ENCODE data around the gene LILRA2.
"Not testable (repeated sequence)": the region's sequence is repeated elsewhere in the genome, so short reads cannot be mapped to it uniquely, and the experiment has no call there.

Gene LILRA2

DNA sequence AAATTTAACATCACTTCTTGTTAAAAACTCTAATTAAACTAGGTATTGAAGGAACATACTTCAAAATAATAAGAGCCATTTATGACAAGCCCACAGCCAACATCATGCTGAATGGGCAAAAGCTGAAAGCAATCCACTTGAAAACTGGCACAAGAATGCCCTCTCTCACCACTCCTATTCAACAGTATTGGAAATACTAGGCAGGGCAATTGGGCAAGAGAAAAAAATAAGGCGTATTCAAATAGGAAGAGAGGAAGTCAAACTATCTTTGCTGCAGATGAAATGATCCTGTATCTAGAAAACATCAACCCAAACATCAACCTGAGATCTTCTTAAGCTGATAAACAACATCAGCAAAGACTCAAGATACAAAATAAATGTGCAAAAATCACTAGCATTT is 41.1 kb downstream of the LILRA2 start:
- Histone ChIP-seq H3K36me3 (ENCODE audit: control insufficient read depth, insufficient read depth, low read length) (no peaks in the 10 kb centered on the region), H3K27me3 (ENCODE audit: control insufficient read depth, insufficient read depth, low read length) (no peaks in the 10 kb centered on the region), H3K9ac (ENCODE audit: low read depth, low read length) (no peak overlapping the region), H3K4me1 (ENCODE audit: control insufficient read depth, insufficient read depth, low read length) (no peaks in the 10 kb centered on the region), H3K9me3 (ENCODE audit: control insufficient read depth, insufficient read depth, low read length) (no peaks in the 10 kb centered on the region), H3K4me3 (ENCODE audit: low read depth, low read length) (no peak overlapping the region)

DNA sequence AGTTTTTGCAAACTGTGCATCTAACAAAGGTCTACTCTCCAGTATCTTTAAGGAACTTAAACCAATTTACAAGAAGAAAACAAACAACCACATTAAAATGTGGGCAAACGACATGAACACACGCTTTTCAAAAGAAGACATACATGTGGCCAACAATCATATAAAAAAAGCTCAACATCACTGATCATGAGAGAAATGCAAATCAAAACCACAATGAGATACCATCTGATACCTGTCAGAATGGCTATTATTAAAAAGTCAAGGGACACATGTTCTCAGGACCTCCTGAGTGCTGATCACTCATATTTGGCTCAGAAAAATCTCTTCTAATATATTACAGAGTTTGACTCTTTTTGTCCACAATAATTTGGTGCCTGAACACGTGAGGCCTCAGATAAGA is 42.5 kb downstream of the LILRA2 start:
- no peak overlapping the region for H3K4me3 ChIP-seq (ENCODE audit: low read depth, low read length)
- no peak overlapping the region for H3K9ac ChIP-seq (ENCODE audit: low read depth, low read length)
- no peaks in the 10 kb centered on the region for H3K4me1 ChIP-seq (ENCODE audit: control insufficient read depth, insufficient read depth, low read length)
- no peaks in the 10 kb centered on the region for H3K36me3 ChIP-seq (ENCODE audit: control insufficient read depth, insufficient read depth, low read length)
- H3K9me3 ChIP-seq (ENCODE audit: control insufficient read depth, insufficient read depth, low read length) = no peaks in the 10 kb centered on the region
- H3K27me3 ChIP-seq (ENCODE audit: control insufficient read depth, insufficient read depth, low read length) = no peaks in the 10 kb centered on the region

DNA sequence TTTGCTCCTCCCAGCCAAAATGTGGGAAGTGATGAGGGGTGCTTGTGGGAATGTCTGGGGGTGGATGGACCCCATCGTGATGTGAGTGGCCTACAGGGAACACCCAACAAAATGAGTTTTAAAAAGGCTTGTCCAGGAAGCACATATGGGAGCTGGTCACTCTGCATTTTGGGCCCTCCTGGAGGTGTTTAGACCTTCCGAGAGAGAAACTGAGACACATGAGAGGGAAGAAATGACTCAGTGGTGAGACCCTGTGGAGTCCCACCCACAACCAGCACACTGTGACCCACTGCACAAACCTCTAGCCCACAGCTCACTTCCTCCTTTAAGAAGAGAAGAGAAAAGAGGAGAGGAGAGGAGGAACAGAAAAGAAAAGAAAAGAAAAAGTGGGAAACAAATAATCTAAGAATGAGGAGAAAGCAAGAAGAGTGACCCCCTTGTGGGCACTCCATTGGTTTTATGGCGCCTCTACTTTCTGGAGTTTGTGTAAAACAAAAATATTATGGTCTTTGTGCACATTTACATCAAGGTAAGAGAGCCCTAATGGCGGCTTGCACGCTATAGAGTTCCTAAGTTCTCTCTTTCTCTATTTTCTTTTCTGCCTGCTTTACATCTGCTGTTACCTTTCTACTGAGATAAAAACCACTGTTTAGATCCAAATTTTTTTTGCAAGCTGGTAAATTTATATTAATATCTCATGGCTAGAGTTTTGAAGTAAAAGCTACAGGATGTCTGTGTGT is 43.4 kb downstream of the LILRA2 start:
- no peaks in the 10 kb centered on the region for H3K27me3 ChIP-seq (ENCODE audit: control insufficient read depth, insufficient read depth, low read length)
- no peak overlapping the region for H3K4me3 ChIP-seq (ENCODE audit: low read depth, low read length)
- H3K9ac ChIP-seq (ENCODE audit: low read depth, low read length) = no peak overlapping the region
- no peaks in the 10 kb centered on the region for H3K36me3 ChIP-seq (ENCODE audit: control insufficient read depth, insufficient read depth, low read length)
- H3K4me1 ChIP-seq (ENCODE audit: control insufficient read depth, insufficient read depth, low read length) = no peaks in the 10 kb centered on the region
- no peaks in the 10 kb centered on the region for H3K9me3 ChIP-seq (ENCODE audit: control insufficient read depth, insufficient read depth, low read length)

DNA sequence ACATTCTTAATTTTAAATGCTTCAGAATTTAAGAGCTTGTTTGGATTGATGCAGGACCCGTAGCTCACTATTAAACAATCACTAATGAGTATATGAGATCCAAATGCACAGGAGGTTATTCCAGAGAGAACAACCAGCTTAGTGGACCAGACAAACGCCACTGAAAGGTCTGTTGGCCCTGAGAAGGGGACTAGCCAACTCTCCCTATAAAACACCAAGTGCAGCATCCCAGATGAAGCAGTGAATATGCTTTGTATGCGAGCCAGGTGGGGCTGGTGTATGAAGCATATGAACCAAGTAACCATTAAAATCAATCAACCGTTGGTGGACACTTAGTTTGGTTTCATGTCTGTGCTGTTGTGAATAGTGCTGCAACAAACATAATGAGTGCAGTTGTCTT is 46.9 kb downstream of the LILRA2 start:
- H3K36me3 ChIP-seq (ENCODE audit: control insufficient read depth, insufficient read depth, low read length) = no peaks in the 10 kb centered on the region
- H3K9ac ChIP-seq (ENCODE audit: low read depth, low read length) = no peak overlapping the region
- no peak overlapping the region for H3K4me3 ChIP-seq (ENCODE audit: low read depth, low read length)
- H3K27me3 ChIP-seq (ENCODE audit: control insufficient read depth, insufficient read depth, low read length) = no peaks in the 10 kb centered on the region
- H3K9me3 ChIP-seq (ENCODE audit: control insufficient read depth, insufficient read depth, low read length) = no peaks in the 10 kb centered on the region
- H3K4me1 ChIP-seq (ENCODE audit: control insufficient read depth, insufficient read depth, low read length) = no peaks in the 10 kb centered on the region

DNA sequence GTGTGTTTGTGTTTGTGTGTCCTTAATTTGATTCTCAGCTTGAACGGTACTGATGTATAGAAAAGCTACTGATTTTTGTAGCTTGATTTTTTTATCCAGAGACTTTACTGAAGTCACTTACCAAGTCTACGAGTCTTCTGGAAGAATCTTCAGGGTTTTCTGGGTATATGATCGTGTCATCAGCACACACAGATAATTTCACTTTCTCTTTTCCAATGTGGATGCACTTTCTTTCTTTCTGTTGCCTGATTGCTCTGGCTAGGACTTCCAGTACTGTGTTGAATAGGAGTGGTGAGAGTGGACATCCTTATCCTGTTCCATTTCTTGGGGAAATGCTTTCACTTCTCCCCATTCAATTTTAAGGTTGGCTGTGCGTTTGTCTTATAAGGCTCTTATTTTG is 48.8 kb downstream of the LILRA2 start:
- no peak overlapping the region for H3K4me3 ChIP-seq (ENCODE audit: low read depth, low read length)
- no peaks in the 10 kb centered on the region for H3K4me1 ChIP-seq (ENCODE audit: control insufficient read depth, insufficient read depth, low read length)
- H3K9ac ChIP-seq (ENCODE audit: low read depth, low read length) = no peak overlapping the region
- H3K36me3 ChIP-seq (ENCODE audit: control insufficient read depth, insufficient read depth, low read length) = no peaks in the 10 kb centered on the region
- no peaks in the 10 kb centered on the region for H3K9me3 ChIP-seq (ENCODE audit: control insufficient read depth, insufficient read depth, low read length)
- H3K27me3 ChIP-seq (ENCODE audit: control insufficient read depth, insufficient read depth, low read length) = no peaks in the 10 kb centered on the region

DNA sequence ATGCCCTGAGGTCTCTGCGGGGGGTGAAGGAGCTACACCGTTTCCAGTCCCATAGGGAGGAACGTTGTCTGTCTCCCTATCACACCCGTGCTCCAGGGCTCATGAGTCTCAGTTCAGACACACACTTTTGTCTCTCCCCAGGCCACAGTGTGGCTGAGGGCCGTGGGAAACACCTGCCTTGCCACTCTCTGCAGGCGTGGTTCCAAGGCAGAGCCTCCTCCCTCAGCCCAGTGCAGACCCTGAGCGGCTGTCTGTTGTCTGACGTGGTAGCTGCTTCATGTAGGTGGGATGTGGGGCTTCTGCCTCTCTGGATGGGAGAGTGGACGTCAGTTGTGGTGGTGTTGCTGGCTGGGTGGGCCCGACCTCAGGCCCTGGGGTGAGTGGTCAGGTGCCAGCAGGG is 50.6 kb downstream of the LILRA2 start:
- not testable (repeated sequence) for H3K9ac ChIP-seq (ENCODE audit: low read depth, low read length); H3K36me3 ChIP-seq (ENCODE audit: control insufficient read depth, insufficient read depth, low read length); H3K9me3 ChIP-seq (ENCODE audit: control insufficient read depth, insufficient read depth, low read length); H3K4me1 ChIP-seq (ENCODE audit: control insufficient read depth, insufficient read depth, low read length); H3K27me3 ChIP-seq (ENCODE audit: control insufficient read depth, insufficient read depth, low read length); H3K4me3 ChIP-seq (ENCODE audit: low read depth, low read length)

DNA sequence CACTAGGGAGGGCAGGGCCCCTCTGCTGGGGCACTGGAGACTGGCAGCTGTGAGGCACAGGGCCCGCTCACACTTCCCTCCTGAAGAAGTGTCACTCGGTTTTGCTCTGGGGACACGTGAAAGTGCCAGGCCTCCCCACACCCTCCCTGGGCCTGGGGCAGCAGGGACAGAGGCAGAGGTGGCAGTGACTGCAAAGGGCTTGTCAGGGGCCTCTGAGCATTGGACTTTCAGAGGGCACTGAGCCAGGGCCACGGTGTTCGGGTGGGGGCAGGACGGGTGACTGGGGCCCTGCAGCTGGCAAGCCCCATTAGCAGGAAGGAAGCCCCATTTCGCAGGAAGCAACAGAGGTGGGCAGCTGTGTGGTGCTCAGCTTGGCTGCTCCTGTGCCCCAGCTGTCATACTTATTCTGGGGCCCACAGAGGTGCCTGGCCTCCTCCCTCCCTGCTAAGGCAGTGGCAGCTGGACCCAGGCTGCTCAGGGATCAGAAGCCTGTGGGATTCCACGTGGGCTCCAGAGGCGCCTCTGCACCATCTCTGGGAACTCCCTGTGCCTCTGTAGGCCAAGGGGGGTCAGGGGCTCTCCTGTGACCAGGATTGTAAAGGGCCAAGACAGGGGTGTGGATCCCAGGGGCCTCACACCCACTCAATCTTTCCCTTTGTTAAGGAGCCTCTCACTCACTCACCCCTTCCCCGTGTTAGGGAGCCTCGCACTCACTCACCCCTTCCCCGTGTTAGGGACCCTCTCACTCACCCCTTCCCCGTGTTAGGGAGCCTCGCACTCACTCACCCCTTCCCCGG is 51.5 kb downstream of the LILRA2 start:
- H3K36me3 ChIP-seq (ENCODE audit: control insufficient read depth, insufficient read depth, low read length); H3K27me3 ChIP-seq (ENCODE audit: control insufficient read depth, insufficient read depth, low read length); H3K9ac ChIP-seq (ENCODE audit: low read depth, low read length); H3K4me3 ChIP-seq (ENCODE audit: low read depth, low read length); H3K9me3 ChIP-seq (ENCODE audit: control insufficient read depth, insufficient read depth, low read length); H3K4me1 ChIP-seq (ENCODE audit: control insufficient read depth, insufficient read depth, low read length): not testable (repeated sequence)

DNA sequence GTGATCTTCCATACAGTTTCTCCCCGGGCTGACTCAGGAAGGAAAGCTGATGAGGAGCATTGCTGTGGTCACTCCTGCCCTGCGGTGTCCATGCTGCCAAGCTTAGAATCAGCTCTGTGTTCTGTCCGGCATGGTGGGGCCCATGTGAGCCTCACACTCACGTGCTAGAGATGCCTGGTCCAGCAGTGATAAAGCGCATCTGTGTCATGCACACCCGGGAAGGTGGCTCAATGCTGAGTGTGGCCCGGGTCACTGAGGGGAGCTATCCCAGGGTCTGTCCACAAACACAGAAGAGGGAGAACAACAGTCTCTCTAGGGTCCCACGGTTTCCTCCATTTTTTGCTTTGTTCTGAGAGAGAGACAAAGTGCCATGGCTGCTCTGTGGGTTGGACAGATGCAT is 53.2 kb downstream of the LILRA2 start:
- Histone ChIP-seq H3K9me3 (ENCODE audit: control insufficient read depth, insufficient read depth, low read length) (peaks cover 4% of the 10 kb centered on the region), H3K4me1 (ENCODE audit: control insufficient read depth, insufficient read depth, low read length) (no peaks in the 10 kb centered on the region), H3K36me3 (ENCODE audit: control insufficient read depth, insufficient read depth, low read length) (no peaks in the 10 kb centered on the region), H3K9ac (ENCODE audit: low read depth, low read length) (no peak overlapping the region), H3K27me3 (ENCODE audit: control insufficient read depth, insufficient read depth, low read length) (no peaks in the 10 kb centered on the region), H3K4me3 (ENCODE audit: low read depth, low read length) (no peak overlapping the region)

DNA sequence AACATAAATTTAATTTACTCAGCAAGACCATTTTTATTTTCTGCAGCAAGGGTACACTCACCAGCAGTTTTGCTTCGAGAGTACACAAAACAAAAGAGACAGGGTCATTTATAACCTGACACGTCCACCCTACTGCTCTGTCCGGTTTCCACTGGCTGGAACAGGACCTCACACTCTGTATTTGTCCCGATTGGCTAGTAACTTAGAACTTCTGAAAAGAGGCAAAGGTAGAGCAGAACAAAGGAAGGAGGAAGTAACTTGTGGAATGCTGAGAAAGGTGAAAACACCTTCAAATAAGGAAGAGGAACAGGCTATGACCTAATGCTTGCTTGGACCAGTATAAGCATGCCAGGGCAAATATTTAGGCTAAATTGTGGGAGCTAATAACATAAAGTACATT is 54.3 kb downstream of the LILRA2 start:
- H3K9me3 ChIP-seq (ENCODE audit: control insufficient read depth, insufficient read depth, low read length); H3K27me3 ChIP-seq (ENCODE audit: control insufficient read depth, insufficient read depth, low read length); H3K36me3 ChIP-seq (ENCODE audit: control insufficient read depth, insufficient read depth, low read length); H3K4me1 ChIP-seq (ENCODE audit: control insufficient read depth, insufficient read depth, low read length); H3K9ac ChIP-seq (ENCODE audit: low read depth, low read length); H3K4me3 ChIP-seq (ENCODE audit: low read depth, low read length): not testable (repeated sequence)

DNA sequence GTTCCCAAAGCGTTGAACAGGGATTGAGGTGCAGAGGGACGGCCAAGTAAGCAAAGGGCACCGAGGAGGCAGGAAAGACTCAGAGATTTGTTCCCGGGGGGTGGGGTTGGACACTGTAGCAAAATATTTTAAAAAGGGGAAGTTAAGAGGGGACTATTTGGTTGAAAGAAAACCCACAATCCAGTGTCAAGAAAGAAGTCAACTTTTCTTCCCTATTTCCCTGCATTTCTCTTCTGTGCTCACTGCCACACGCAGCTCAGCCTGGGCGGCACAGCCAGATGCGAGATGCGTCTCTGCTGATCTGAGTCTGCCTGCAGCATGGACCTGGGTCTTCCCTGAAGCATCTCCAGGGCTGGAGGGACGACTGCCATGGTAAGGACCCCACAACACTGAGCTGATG is 56.7 kb downstream of the LILRA2 start, which contains the start of gene LILRB1:
TSS of gene LILRB1 (plus strand) at position 223 of the 400 bp plus-strand sequence. CDS start 590 bp downstream, outside the sequence.
- H3K9ac ChIP-seq (ENCODE audit: low read depth, low read length); H3K4me3 ChIP-seq (ENCODE audit: low read depth, low read length); H3K36me3 ChIP-seq (ENCODE audit: control insufficient read depth, insufficient read depth, low read length); H3K27me3 ChIP-seq (ENCODE audit: control insufficient read depth, insufficient read depth, low read length); H3K4me1 ChIP-seq (ENCODE audit: control insufficient read depth, insufficient read depth, low read length); H3K9me3 ChIP-seq (ENCODE audit: control insufficient read depth, insufficient read depth, low read length): not testable (repeated sequence)

DNA sequence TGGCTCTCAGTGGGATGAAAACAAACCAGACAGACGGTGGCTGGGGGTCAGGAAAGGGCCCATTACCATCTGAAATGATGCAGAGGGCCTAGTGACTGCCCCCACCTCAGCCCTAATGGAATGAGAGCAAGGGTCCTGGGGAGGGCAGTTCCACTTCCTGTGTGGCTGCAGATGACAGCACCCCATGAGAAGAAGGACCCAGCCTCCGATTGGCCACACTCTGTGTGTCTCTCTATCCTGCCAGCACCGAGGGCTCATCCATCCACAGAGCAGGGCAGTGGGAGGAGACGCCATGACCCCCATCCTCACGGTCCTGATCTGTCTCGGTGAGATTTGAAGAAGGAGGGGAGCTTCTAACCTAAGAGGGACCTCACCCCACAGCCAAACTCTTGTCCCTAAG is 57.2 kb downstream of the LILRA2 start:
- H3K9me3 ChIP-seq (ENCODE audit: control insufficient read depth, insufficient read depth, low read length) = peaks cover 4% of the 10 kb centered on the region
- H3K4me1 ChIP-seq (ENCODE audit: control insufficient read depth, insufficient read depth, low read length) = no peaks in the 10 kb centered on the region
- no peak overlapping the region for H3K4me3 ChIP-seq (ENCODE audit: low read depth, low read length)
- no peaks in the 10 kb centered on the region for H3K27me3 ChIP-seq (ENCODE audit: control insufficient read depth, insufficient read depth, low read length)
- no peak overlapping the region for H3K9ac ChIP-seq (ENCODE audit: low read depth, low read length)
- H3K36me3 ChIP-seq (ENCODE audit: control insufficient read depth, insufficient read depth, low read length) = no peaks in the 10 kb centered on the region

All from iPS-15b (cell line).